Liver (tissue), 9 donors: ENCODE measurements around the gene FLII. TPM values are rescaled to one million over a fixed set of nuclear protein-coding genes. Genes with fewer than 3 reads are reported as not detected.

Experiments
- DNase-seq: peaks from one replicate; pipeline ENCODE4 v3.0.0-alpha.2; 2017; ENCODE audit warnings: low spot score
- H3K27ac ChIP-seq, 2 donors: one replicate each; pipeline ENCODE4 v1.7.0; 2013; ENCODE audit warnings: inconsistent platforms in 2 of 2, low read length in 2 of 2, control low read depth in 1 of 2, low read depth in 1 of 2, mild to moderate bottlenecking in 1 of 2
- H3K27me3 ChIP-seq, 4 donors: one replicate each; pipeline versions ENCODE4 v1.6.1 to v1.7.0; 2013; ENCODE audit warnings: low read length in 3 of 4, inconsistent platforms in 1 of 4, mild to moderate bottlenecking in 1 of 4, moderate library complexity in 1 of 4; ENCODE audit not compliant: control insufficient read depth in 4 of 4, insufficient read depth in 4 of 4
- H3K36me3 ChIP-seq, 4 donors: one replicate each; pipeline versions ENCODE4 v1.6.1 to v1.7.0; 2013; ENCODE audit warnings: low read length in 3 of 4, mild to moderate bottlenecking in 3 of 4, low read depth in 1 of 4, moderate library complexity in 1 of 4; ENCODE audit not compliant: control insufficient read depth in 4 of 4, insufficient read depth in 3 of 4
- H3K4me1 ChIP-seq, 4 donors: one replicate each; pipeline versions ENCODE4 v1.6.1 to v1.7.0; 2013; ENCODE audit warnings: low read length in 3 of 4, mild to moderate bottlenecking in 3 of 4, moderate library complexity in 1 of 4; ENCODE audit not compliant: control insufficient read depth in 4 of 4, insufficient read depth in 4 of 4
- H3K4me3 ChIP-seq, 3 donors: one replicate each; pipeline versions ENCODE4 v1.6.1 to v1.7.0; 2013; ENCODE audit warnings: low read length in 3 of 3, control low read depth in 1 of 3, low read depth in 1 of 3, mild to moderate bottlenecking in 1 of 3
- H3K9ac ChIP-seq, 2 donors: one replicate each; pipeline ENCODE4 v1.7.0; 2013; ENCODE audit warnings: low read length in 2 of 2, mild to moderate bottlenecking in 2 of 2, moderate library complexity in 2 of 2, control low read depth in 1 of 2, low read depth in 1 of 2
- H3K9me3 ChIP-seq, 4 donors: one replicate each; pipeline versions ENCODE4 v1.6.1 to v1.7.0; 2013; ENCODE audit warnings: low read length in 3 of 4; ENCODE audit not compliant: control insufficient read depth in 4 of 4
- ATF3 ChIP-seq: IDR thresholded peaks from 2 replicates; pipeline ENCODE4 v1.6.1; 2016; ENCODE audit warnings: antibody characterized with exemption
- CTCF ChIP-seq: fragments of 150-350 bp; IDR thresholded peaks from 2 replicates; pipeline ENCODE4 v1.5.1; 2017; ENCODE audit warnings: improper control_type of control experiment, low read depth, low read length; ENCODE audit not compliant: missing input control
- EGR1 ChIP-seq, 2 donors: IDR thresholded peaks; 2 replicates each; pipeline ENCODE4 v1.6.1; 2016 to 2018; ENCODE audit warnings: antibody characterized with exemption in 2 of 2, low read depth in 2 of 2
- FOXA1 ChIP-seq: IDR thresholded peaks from 2 replicates; pipeline ENCODE4 v1.6.1; 2016; ENCODE audit warnings: antibody characterized with exemption
- FOXA2 ChIP-seq: IDR thresholded peaks from 2 replicates; pipeline ENCODE4 v1.6.1; 2016; ENCODE audit warnings: antibody characterized with exemption
- GABPA ChIP-seq, 2 donors: IDR thresholded peaks in 1 of 2; conservative IDR thresholded peaks in 1 of 2; 2 replicates each; pipeline ENCODE4 v1.6.1; 2016; ENCODE audit warnings: antibody characterized with exemption in 2 of 2, mild to moderate bottlenecking in 1 of 2, moderate library complexity in 1 of 2
- HNF4A ChIP-seq, 2 donors: conservative IDR thresholded peaks; 2 replicates each; pipeline ENCODE4 v1.6.1; 2016; ENCODE audit warnings: antibody characterized with exemption in 2 of 2, mild to moderate bottlenecking in 2 of 2
- HNF4G ChIP-seq: IDR thresholded peaks from 2 replicates; pipeline ENCODE4 v1.6.1; 2016; ENCODE audit warnings: antibody characterized with exemption
- JUND ChIP-seq, 2 donors: IDR thresholded peaks; 2 replicates each; pipeline ENCODE4 v1.6.1; 2016; ENCODE audit warnings: antibody characterized with exemption in 2 of 2
- MAX ChIP-seq: IDR thresholded peaks from 2 replicates; pipeline ENCODE4 v1.6.1; 2016; ENCODE audit warnings: antibody characterized with exemption
- NR2F2 ChIP-seq: IDR thresholded peaks from 2 replicates; pipeline ENCODE4 v1.6.1; 2016; ENCODE audit warnings: antibody characterized with exemption
- RAD21 ChIP-seq, 2 donors: IDR thresholded peaks; 2 replicates each; pipeline ENCODE4 v1.6.1; 2016; ENCODE audit warnings: antibody characterized with exemption in 2 of 2, mild to moderate bottlenecking in 2 of 2
- REST ChIP-seq: IDR thresholded peaks from 2 replicates; pipeline ENCODE4 v1.6.1; 2016; ENCODE audit warnings: antibody characterized with exemption, mild to moderate bottlenecking
- RXRA ChIP-seq, 2 donors: IDR thresholded peaks; 2 replicates each; pipeline ENCODE4 v1.6.1; 2017 to 2018; ENCODE audit warnings: antibody characterized with exemption in 2 of 2, mild to moderate bottlenecking in 1 of 2
- SP1 ChIP-seq: IDR thresholded peaks from 2 replicates; pipeline ENCODE4 v1.6.1; 2018; ENCODE audit warnings: antibody characterized with exemption, mild to moderate bottlenecking
- TAF1 ChIP-seq: conservative IDR thresholded peaks from 2 replicates; pipeline ENCODE4 v1.6.1; 2016; ENCODE audit warnings: antibody characterized with exemption, mild to moderate bottlenecking
- YY1 ChIP-seq: IDR thresholded peaks from 2 replicates; pipeline ENCODE4 v1.6.1; 2016; ENCODE audit warnings: antibody characterized with exemption, mild to moderate bottlenecking
- ZBTB33 ChIP-seq: IDR thresholded peaks from 2 replicates; pipeline ENCODE4 v1.6.1; 2016; ENCODE audit warnings: antibody characterized with exemption
- WGBS: extraction: QIAGEN DNeasy Blood & Tissue Kit; methylation state at CpG from one replicate; pipeline ENCODE4 v1.1.7; 2013; 5-methylcytosine and 5-hydroxymethylcytosine counted together
- polyA plus RNA-seq, 2 donors: library from polyadenylated mRNA; stranded (reverse) in 1 of 2; unstranded in 1 of 2; fragments of 200-250 nt in 1 of 2; fragments of >200 nt in 1 of 2; fragmentation: Nextera tagmentation in 1 of 2; extraction: Ambion mirVana in 1 of 2; gene quantifications; one replicate each; pipeline versions ENCODE4 v1.2.1 to v1.2.3, GENCODE V29; 2013 to 2015
- total RNA-seq, 2 donors: library from RNA; depleted of rRNA; stranded (reverse); fragments of >200 nt; gene quantifications; one replicate each; pipeline ENCODE4 v1.2.3, GENCODE V29; 2014
- donor health status: healthy.
- donor health status: healthy.
- donor health status: healthy.
- donor health status: healthy.
- donor health status: healthy.

The FLII gene
- total and polyA plus RNA-seq, 4 donors, result 49.3 to 90.9 (median 76.3) TPM

GRCh38 chr17:18267927-18268711 lies 9.6 kb upstream of the FLII start:
- H3K9me3 ChIP-seq, result no peaks in the 10 kb centered on the region
- H3K27ac ChIP-seq, result no peak overlapping the region
- no peak overlapping the region for H3K9ac ChIP-seq
- TF ChIP-seq HNF4A (conservative IDR thresholded peaks at IDR 0.05), result no peak
- TF ChIP-seq MAX, result no peak
- no peak for TF ChIP-seq RXRA (IDR thresholded peaks at IDR 0.05)
- TF ChIP-seq FOXA1, result no peak
- TF ChIP-seq NR2F2, result no peak
- no peak for TF ChIP-seq ATF3
- TF ChIP-seq RAD21 (IDR thresholded peaks at IDR 0.05), result no peak
- TF ChIP-seq GABPA (IDR thresholded peaks at IDR 0.05 in 1 of 2, conservative IDR thresholded peaks at IDR 0.05 in 1 of 2), result no peak
- no peak for TF ChIP-seq YY1
- no peak for TF ChIP-seq FOXA2
- TF ChIP-seq ZBTB33, result no peak
- no peak for TF ChIP-seq TAF1
- TF ChIP-seq HNF4G, result no peak
- no peak for TF ChIP-seq EGR1 (IDR thresholded peaks at IDR 0.05; ENCODE audit: low read depth in 2 of 2)
- TF ChIP-seq SP1, result no peak
- no peak for TF ChIP-seq JUND (IDR thresholded peaks at IDR 0.05)
- TF ChIP-seq CTCF, result no peak
- TF ChIP-seq REST, result no peak
- 53% methylated on average over 14 of the region's 14 CpGs for WGBS
- no peaks in the 10 kb centered on the region for H3K27me3 ChIP-seq
- peaks cover 4 to 23% (median 11%) of the 10 kb centered on the region in 4 donors for H3K36me3 ChIP-seq
- peak; percentile 46 for DNase-seq
- no peak overlapping the region for H3K4me3 ChIP-seq
- no peaks in the 10 kb centered on the region for H3K4me1 ChIP-seq
